Omental fat pad (tissue), 4 donors: ENCODE results near the gene MAGI1. TPM values are rescaled to one million over a fixed set of nuclear protein-coding genes. Genes with fewer than 3 reads are reported as not detected.

ENCODE experiments used
- ATAC-seq: fragments of 150-250 bp; one replicate; pipeline ENCODE4 v1.9.1; 2016; ENCODE audit warnings: mild to moderate bottlenecking, moderate library complexity; ENCODE audit not compliant: low FRiP score
- DNase-seq: peaks from one replicate; pipeline ENCODE4 v3.0.0-alpha.2; 2019; ENCODE audit warnings: low spot score
- CTCF ChIP-seq, 3 donors: fragments of 450-650 bp; IDR thresholded peaks; one replicate each; pipeline ENCODE4 v1.5.1; 2016 to 2017; ENCODE audit warnings: antibody characterized with exemption in 3 of 3, mild to moderate bottlenecking in 3 of 3, moderate library complexity in 2 of 3
- total RNA-seq, 4 donors: library from RNA; depleted of rRNA; stranded (reverse); fragments of >200 nt; gene quantifications; one replicate each; pipeline ENCODE4 v1.1.0, GENCODE V29; 2016

Gene MAGI1
- total RNA-seq, 4 donors from 2014 or later = 22.9 to 38.8 (median 34.3) TPM

- DNase-seq = no peak
- no peak for TF ChIP-seq CTCF (IDR thresholded peaks at IDR 0.05)
- peak; percentile 42 for ATAC-seq
These were observed 206.8 kb downstream of the MAGI1 start for GRCh38 chr3:65831733-65832425.

DNA sequence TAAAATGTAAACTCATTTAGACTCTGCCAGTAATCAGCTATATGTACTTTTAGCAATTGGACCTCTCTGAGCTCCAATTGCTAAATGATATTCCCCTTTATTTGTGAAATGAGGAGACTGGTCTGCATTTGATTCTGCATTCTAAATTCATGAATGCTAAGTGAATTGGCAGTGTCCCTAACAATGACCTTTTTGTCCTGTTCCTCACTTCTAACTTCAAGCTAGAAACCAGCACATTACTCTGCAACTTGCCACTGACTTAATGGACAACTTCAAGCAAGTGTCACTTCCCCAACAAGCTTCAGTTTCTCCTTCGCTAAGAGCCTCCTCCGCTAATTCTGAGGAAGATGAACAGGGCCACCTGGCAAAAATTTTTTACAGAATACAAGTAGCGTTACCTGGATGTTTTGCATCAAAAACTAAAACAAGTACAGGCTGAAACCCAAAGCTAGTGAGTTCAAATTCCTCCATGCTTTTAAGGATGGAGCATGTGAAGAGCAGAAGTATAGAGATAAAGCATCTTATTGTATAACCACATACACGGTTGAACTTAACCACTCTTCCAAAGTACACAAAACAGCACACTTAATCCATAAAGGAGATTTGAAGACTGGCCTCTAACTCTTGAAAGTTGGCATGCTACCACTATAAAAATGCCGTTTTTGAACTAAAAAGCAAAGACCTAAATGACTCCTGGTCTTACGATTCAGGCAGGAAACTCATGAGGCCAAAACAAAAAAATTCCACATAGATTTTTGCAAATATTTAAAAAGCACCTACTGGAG, 207.6 kb downstream of the MAGI1 start:
- no peak for TF ChIP-seq CTCF (IDR thresholded peaks at IDR 0.05)
- ATAC-seq (no peak), DNase-seq (no peak)

DNA sequence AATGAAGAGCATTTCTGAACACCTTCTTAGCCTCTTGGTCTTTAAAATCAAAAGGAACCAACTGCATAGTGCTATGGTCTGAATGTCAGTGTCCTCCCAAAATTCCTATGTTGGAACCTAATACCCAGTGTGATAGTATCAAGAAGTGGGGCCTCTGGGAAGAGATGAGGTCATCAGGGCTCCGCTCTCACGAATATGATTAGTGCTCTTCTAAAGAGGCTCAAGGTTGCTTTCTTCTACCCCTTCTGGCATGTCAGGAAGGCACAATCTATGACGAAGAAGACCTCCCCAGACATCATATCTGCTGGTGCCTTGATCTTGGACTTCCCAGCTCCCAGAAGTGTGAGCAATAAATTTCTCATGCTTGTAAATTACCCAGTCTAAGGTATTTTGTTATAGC, 209.5 kb downstream of the MAGI1 start:
- no peak for ATAC-seq
- DNase-seq = no peak
- no peak for TF ChIP-seq CTCF (IDR thresholded peaks at IDR 0.05)

DNA sequence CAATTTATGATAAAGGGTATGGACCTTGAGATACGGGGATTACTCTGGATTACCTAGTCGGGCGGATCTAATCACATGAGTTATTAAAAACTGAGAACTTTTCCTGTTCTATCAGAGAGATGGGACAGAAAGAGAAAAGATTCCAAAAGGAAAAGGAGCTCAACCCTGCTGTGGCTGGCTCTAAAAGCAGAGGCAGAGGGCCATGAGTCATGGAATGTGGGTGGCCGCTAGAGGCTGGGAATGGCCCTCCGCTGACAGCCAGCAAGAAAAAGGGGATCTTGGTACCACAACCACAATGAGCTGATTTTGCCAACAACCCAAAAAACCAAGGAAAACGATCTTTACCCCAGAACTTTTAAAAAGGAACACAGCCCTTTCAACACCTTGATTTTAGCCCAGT, 210.0 kb downstream of the MAGI1 start:
- TF ChIP-seq CTCF (IDR thresholded peaks at IDR 0.05) = no peak
- no peak for ATAC-seq

DNA sequence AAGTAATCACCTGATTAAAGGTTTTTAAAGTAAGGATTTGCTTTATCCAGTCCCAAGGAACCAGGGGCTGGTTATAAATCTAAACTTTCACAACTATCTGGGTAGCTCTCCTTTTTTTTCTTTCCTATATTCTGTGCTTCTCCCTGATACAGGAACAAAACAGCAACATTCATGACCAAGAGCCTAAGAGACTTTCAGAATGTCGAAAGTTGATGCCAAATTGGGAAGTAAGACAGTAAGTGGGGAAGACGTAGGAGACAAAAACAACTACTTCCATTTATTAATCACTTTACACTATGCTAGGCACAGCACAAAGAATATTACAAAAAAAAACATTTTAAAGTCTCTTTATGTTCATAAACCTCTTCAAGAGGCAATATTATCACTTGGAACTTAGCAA, 211.6 kb downstream of the MAGI1 start:
- no peak for DNase-seq
- no peak for TF ChIP-seq CTCF (IDR thresholded peaks at IDR 0.05)
- no peak for ATAC-seq

More for the DNA sequence above, 210.0 kb downstream of the MAGI1 start:
- no peak for DNase-seq

DNA sequence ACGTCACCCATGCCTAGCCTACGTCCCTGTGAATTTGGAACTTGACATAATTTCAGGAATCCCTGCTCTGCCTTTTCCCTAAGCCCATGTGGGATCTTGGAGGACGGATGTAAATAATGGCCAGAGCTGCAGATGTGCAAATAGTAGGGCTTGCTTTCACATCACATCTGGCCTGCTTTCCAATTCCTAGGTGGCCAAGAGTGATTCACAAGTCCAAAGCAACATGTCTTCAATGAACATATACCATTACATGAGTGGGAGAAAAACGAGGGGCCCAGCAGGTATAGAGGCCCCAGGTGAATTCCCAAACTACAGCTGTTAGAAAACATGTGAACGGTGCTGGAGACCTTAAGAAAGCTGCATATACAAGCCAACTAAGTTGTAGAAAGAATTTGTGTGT, 214.6 kb downstream of the MAGI1 start:
- no peak for TF ChIP-seq CTCF (IDR thresholded peaks at IDR 0.05)
- ATAC-seq = no peak
- no peak for DNase-seq

- TF ChIP-seq CTCF (IDR thresholded peaks at IDR 0.05) = no peak
- ATAC-seq (no peak), DNase-seq (no peak)
These were observed 218.1 kb downstream of the MAGI1 start for GRCh38 chr3:65820600-65820999.
